HG02763 (cell line): Measurements from ENCODE around the gene SEMA3C.

Experiments
- ATAC-seq: cut with Tn5 transposase; IDR thresholded peaks from one replicate; pipeline ENCODE4 v1.9.1; 2021; ENCODE audit warnings: mild to moderate bottlenecking, moderate library complexity; ENCODE audit not compliant: unreplicated experiment

Gene SEMA3C

GRCh38 chr7:80858141-80858903 is 60.5 kb downstream of the SEMA3C start:
- ATAC-seq, result no peak

- no peak for ATAC-seq
Observed at GRCh38 chr7:80856769-80857168, 62.1 kb downstream of the SEMA3C start.

GRCh38 chr7:80851896-80852476 is 66.9 kb downstream of the SEMA3C start:
- no peak for ATAC-seq

GRCh38 chr7:80848841-80849240 is 70.0 kb downstream of the SEMA3C start:
- no peak for ATAC-seq

GRCh38 chr7:80847895-80848294 is 71.0 kb downstream of the SEMA3C start:
- no peak for ATAC-seq

- ATAC-seq, result no peak
Observed at GRCh38 chr7:80847027-80847426, 71.8 kb downstream of the SEMA3C start.

GRCh38 chr7:80844916-80845315 is 73.9 kb downstream of the SEMA3C start:
- ATAC-seq, result no peak

GRCh38 chr7:80843018-80843677 is 75.7 kb downstream of the SEMA3C start:
- no peak for ATAC-seq

GRCh38 chr7:80842022-80842790 is 76.6 kb downstream of the SEMA3C start:
- no peak for ATAC-seq

- no peak for ATAC-seq
Observed at GRCh38 chr7:80841423-80841955, 77.4 kb downstream of the SEMA3C start.

- ATAC-seq, result no peak
Observed at GRCh38 chr7:80840681-80841080, 78.2 kb downstream of the SEMA3C start.

GRCh38 chr7:80839855-80840254 is 79.0 kb downstream of the SEMA3C start:
- no peak for ATAC-seq

GRCh38 chr7:80838643-80839042 is 80.2 kb downstream of the SEMA3C start:
- no peak for ATAC-seq

- no peak for ATAC-seq
Observed at GRCh38 chr7:80837345-80837744, 81.5 kb downstream of the SEMA3C start.

- no peak for ATAC-seq
Observed at GRCh38 chr7:80835251-80835650, 83.6 kb downstream of the SEMA3C start.

GRCh38 chr7:80833289-80834268 is 85.3 kb downstream of the SEMA3C start:
- no peak for ATAC-seq

GRCh38 chr7:80832006-80832405 is 86.8 kb downstream of the SEMA3C start:
- ATAC-seq, result no peak

- no peak for ATAC-seq
Observed at GRCh38 chr7:80830584-80831285, 88.1 kb downstream of the SEMA3C start.

GRCh38 chr7:80830010-80830409 is 88.8 kb downstream of the SEMA3C start:
- ATAC-seq, result no peak
